SW 1271 (cell line): ENCODE data around the gene SCGB1C1.
"Not testable (repeated sequence)": the region's sequence is repeated elsewhere in the genome, so short reads cannot be mapped to it uniquely, and the experiment has no call there.

Experiments used
- DNase-seq, 2 experiments: peaks; one replicate each; lab custom pipeline; 2025; lab: John Stamatoyannopoulos, UW

Gene SCGB1C1

GRCh38 chr11:218815-219593 is 26.1 kb downstream of the SCGB1C1 start:
- DNase-seq = no peak

GRCh38 chr11:220641-221215 is 27.9 kb downstream of the SCGB1C1 start:
- DNase-seq = not testable (repeated sequence)

GRCh38 chr11:221539-221938 is 28.7 kb downstream of the SCGB1C1 start:
- no peak for DNase-seq

- no peak for DNase-seq
Measured at GRCh38 chr11:221998-222789, 29.3 kb downstream of the SCGB1C1 start.

- DNase-seq = no peak
Measured at GRCh38 chr11:223026-223789, 30.3 kb downstream of the SCGB1C1 start.

GRCh38 chr11:223884-224283 is 31.0 kb downstream of the SCGB1C1 start:
- no peak for DNase-seq

- DNase-seq = no peak
Measured at GRCh38 chr11:224424-224823, 31.5 kb downstream of the SCGB1C1 start.

GRCh38 chr11:225734-226453 is 33.0 kb downstream of the SCGB1C1 start:
- no peak for DNase-seq

- DNase-seq = no peak
Measured at GRCh38 chr11:227824-228379, 35.0 kb downstream of the SCGB1C1 start.

GRCh38 chr11:230431-230830 is 37.6 kb downstream of the SCGB1C1 start:
- no peak for DNase-seq

- DNase-seq = no peak
Measured at GRCh38 chr11:232783-233565, 40.1 kb downstream of the SCGB1C1 start.

- no peak for DNase-seq
Measured at GRCh38 chr11:235180-235579, 42.3 kb downstream of the SCGB1C1 start.

- no peak for DNase-seq
Measured at GRCh38 chr11:235609-235996, 42.7 kb downstream of the SCGB1C1 start.

GRCh38 chr11:235997-236773 is 43.3 kb downstream of the SCGB1C1 start, which contains the start of gene SIRT3:
Gene SIRT3 (minus strand): TSS chr11:236342. CDS start chr11:236328, 14 bp downstream.
- DNase-seq = peak; percentile 66 to 75

- peak in 1 of 2 experiments; percentile 77 for DNase-seq
Measured at GRCh38 chr11:236774-237767, 44.2 kb downstream of the SCGB1C1 start, which contains the start of gene PSMD13. Gene PSMD13 (plus strand): TSS chr11:236976. CDS start chr11:237050, 74 bp downstream.

- not testable (repeated sequence) for DNase-seq
Measured at GRCh38 chr11:238346-238745, 45.5 kb downstream of the SCGB1C1 start.

- DNase-seq = no peak
Measured at GRCh38 chr11:240315-240714, 47.4 kb downstream of the SCGB1C1 start.

- DNase-seq = no peak
Measured at GRCh38 chr11:241634-242033, 48.8 kb downstream of the SCGB1C1 start.
